ENCODE measurements around the gene LMO7.

DNA sequence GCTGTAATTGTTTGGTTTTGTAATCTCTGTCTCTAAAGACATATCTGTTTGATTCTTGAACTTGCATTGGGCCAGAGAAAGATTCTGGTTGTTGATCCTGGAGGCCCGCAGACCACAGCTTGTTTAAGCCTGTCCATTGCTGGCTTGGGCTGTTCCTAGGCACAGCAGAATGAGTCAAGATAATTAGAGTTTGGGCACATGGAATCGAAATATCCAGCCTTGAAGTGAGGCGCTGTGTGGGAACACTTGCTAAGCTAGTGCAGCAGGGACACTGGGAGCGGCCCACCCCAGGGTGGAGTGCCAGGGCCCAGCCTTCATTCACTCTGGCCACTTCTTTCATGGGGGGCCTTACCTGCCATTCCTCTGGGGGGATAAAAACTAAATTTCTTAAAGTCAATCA lies 219.7 kb downstream of the LMO7 start:
- TF ChIP-seq ZNF274 (IDR thresholded peaks at IDR 0.05; ENCODE audit: low read depth, low read length), result no peak
- no peak for TF ChIP-seq SUZ12 (IDR thresholded peaks at IDR 0.05; ENCODE audit: extremely low read depth, insufficient read depth, insufficient read length)

Measured in NT2/D1 (cell line).